ENCODE measurements around the gene TRMT2A. TPM values are rescaled to one million over a fixed set of nuclear protein-coding genes. Genes with fewer than 3 reads are reported as not detected.

TRMT2A gene
- total RNA-seq, 1 donor from 2014 or later, result 161 TPM

- TF ChIP-seq CTCF (IDR thresholded peaks at IDR 0.05), result no peak
- intact Hi-C loops (cut with DNase I), result no loop called here
- no peak overlapping the region for H3K4me3 ChIP-seq
- H3K9me3 ChIP-seq, result no peaks in the 10 kb centered on the region
- no peaks in the 10 kb centered on the region for H3K36me3 ChIP-seq
- H3K4me1 ChIP-seq, result no peaks in the 10 kb centered on the region
- no peak for DNase-seq (ENCODE audit: low spot score in 2 of 2)
- peaks cover 4% of the 10 kb centered on the region for H3K27me3 ChIP-seq
- H3K27ac ChIP-seq, result no peak overlapping the region
Measured at GRCh38 chr22:20152464-20152890, 35.5 kb upstream of the TRMT2A start.

GRCh38 chr22:20151276-20151588, 34.2 kb upstream of the TRMT2A start:
- intact Hi-C loops (cut with DNase I), result no loop called here
- H3K27me3 ChIP-seq, result peaks cover 4% of the 10 kb centered on the region
- H3K4me1 ChIP-seq, result no peaks in the 10 kb centered on the region
- no peaks in the 10 kb centered on the region for H3K36me3 ChIP-seq
- H3K27ac ChIP-seq, result no peak overlapping the region
- H3K4me3 ChIP-seq, result no peak overlapping the region
- DNase-seq (ENCODE audit: low spot score in 2 of 2), result no peak
- no peak for TF ChIP-seq CTCF (IDR thresholded peaks at IDR 0.05)
- H3K9me3 ChIP-seq, result no peaks in the 10 kb centered on the region

- no peak for DNase-seq (ENCODE audit: low spot score in 2 of 2)
- peaks cover 0 to under 1% of the 10 kb centered on the region in 2 donors for H3K36me3 ChIP-seq
- H3K27me3 ChIP-seq, result peaks cover 4% of the 10 kb centered on the region
- H3K9me3 ChIP-seq, result no peaks in the 10 kb centered on the region
- intact Hi-C loops (cut with DNase I), result no loop called here
- H3K4me1 ChIP-seq, result no peaks in the 10 kb centered on the region
- TF ChIP-seq CTCF (IDR thresholded peaks at IDR 0.05), result no peak
- H3K27ac ChIP-seq, result no peak within 1 kb of the TSS
- no peak within 1 kb of the TSS for H3K4me3 ChIP-seq
Measured at GRCh38 chr22:20150381-20151275, 33.6 kb upstream of the TRMT2A start, which contains the start of gene CCDC188. CCDC188 (minus strand) TSS chr22:20151055; CDS start chr22:20150986, 69 bp downstream.

GRCh38 chr22:20149257-20150250, 32.5 kb upstream of the TRMT2A start:
- no peak for TF ChIP-seq CTCF (IDR thresholded peaks at IDR 0.05)
- Histone ChIP-seq H3K36me3 (peaks cover 6 to 7% of the 10 kb centered on the region in 2 donors), H3K27me3 (peaks cover 4% of the 10 kb centered on the region), H3K27ac (no peak overlapping the region), H3K9me3 (no peaks in the 10 kb centered on the region), H3K4me1 (no peaks in the 10 kb centered on the region), H3K4me3 (no peak overlapping the region)
- intact Hi-C loops (cut with DNase I), result no loop called here
- DNase-seq (ENCODE audit: low spot score in 2 of 2), result no peak

GRCh38 chr22:20148414-20148813, 31.4 kb upstream of the TRMT2A start:
- no peak for DNase-seq (ENCODE audit: low spot score in 2 of 2)
- H3K4me1 ChIP-seq, result no peaks in the 10 kb centered on the region
- no peaks in the 10 kb centered on the region for H3K9me3 ChIP-seq
- no peak for TF ChIP-seq CTCF (IDR thresholded peaks at IDR 0.05)
- peaks cover 9 to 18% of the 10 kb centered on the region in 2 donors for H3K36me3 ChIP-seq
- no peaks in the 10 kb centered on the region for H3K27me3 ChIP-seq
- H3K27ac ChIP-seq, result no peak overlapping the region
- H3K4me3 ChIP-seq, result no peak overlapping the region
- intact Hi-C loops (cut with DNase I), result no loop called here

All from ascending aorta (tissue), 2 donors.